Coronary artery (tissue), 2 donors: ENCODE measurements around the gene ESPNL.
A peak's percentile ranks its signal among the peaks of the same experiment; 100 is the strongest.

Experiments used
- DNase-seq: peaks from one replicate; pipeline ENCODE4 v3.0.0-alpha.2; 2017; ENCODE audit warnings: low spot score
- H3K27ac ChIP-seq, 2 donors: fragments of 200-600 bp; sonication (generic); one replicate each; pipeline ENCODE4 v1.5.1; 2016 to 2019
- H3K4me3 ChIP-seq: fragments of 200-600 bp; sonication (generic); 2 replicates; pipeline ENCODE4 v1.5.1; 2016; ENCODE audit warnings: mild to moderate bottlenecking, moderate library complexity
- TF ChIP-seq, protein P1 (sequence below): fragments of 200-600 bp; sonication (generic); IDR thresholded peaks from one replicate; pipeline ENCODE4 v1.5.1; 2019; ENCODE audit warnings: antibody characterized with exemption

ESPNL gene

GRCh38 chr2:238100821-238101771 is 956 bp downstream of the ESPNL start:
- DNase-seq = peak; percentile 68
- no peak overlapping the region for H3K4me3 ChIP-seq
- TF ChIP-seq, protein P1, sequence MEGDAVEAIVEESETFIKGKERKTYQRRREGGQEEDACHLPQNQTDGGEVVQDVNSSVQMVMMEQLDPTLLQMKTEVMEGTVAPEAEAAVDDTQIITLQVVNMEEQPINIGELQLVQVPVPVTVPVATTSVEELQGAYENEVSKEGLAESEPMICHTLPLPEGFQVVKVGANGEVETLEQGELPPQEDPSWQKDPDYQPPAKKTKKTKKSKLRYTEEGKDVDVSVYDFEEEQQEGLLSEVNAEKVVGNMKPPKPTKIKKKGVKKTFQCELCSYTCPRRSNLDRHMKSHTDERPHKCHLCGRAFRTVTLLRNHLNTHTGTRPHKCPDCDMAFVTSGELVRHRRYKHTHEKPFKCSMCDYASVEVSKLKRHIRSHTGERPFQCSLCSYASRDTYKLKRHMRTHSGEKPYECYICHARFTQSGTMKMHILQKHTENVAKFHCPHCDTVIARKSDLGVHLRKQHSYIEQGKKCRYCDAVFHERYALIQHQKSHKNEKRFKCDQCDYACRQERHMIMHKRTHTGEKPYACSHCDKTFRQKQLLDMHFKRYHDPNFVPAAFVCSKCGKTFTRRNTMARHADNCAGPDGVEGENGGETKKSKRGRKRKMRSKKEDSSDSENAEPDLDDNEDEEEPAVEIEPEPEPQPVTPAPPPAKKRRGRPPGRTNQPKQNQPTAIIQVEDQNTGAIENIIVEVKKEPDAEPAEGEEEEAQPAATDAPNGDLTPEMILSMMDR = no peak
- H3K27ac ChIP-seq = no peak overlapping the region

GRCh38 chr2:238101891-238102841 is 2.0 kb downstream of the ESPNL start:
- Histone ChIP-seq H3K27ac (no peak overlapping the region), H3K4me3 (no peak overlapping the region)
- DNase-seq = no peak
- TF ChIP-seq, protein P1 = no peak

DNA sequence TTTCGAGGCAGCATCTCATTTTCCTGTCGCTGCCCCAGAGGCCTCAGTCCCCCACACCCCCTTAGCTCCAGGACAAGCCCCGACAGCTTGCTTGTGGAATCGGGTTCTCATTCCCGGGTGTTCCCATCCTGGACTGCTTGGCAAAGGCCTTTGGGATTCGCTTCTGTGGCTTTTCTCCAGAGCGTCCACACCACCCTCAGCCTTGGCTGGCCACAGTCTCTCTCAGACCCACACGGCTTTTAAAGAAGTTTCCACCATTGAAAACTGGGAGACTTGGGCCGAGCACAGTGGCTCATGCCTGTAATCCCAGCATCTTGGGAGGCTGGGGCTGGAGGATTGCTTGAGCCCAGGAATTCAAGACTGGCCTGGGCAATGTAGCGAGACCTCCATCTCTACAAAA is 2.7 kb downstream of the ESPNL start:
- DNase-seq = no peak

DNA sequence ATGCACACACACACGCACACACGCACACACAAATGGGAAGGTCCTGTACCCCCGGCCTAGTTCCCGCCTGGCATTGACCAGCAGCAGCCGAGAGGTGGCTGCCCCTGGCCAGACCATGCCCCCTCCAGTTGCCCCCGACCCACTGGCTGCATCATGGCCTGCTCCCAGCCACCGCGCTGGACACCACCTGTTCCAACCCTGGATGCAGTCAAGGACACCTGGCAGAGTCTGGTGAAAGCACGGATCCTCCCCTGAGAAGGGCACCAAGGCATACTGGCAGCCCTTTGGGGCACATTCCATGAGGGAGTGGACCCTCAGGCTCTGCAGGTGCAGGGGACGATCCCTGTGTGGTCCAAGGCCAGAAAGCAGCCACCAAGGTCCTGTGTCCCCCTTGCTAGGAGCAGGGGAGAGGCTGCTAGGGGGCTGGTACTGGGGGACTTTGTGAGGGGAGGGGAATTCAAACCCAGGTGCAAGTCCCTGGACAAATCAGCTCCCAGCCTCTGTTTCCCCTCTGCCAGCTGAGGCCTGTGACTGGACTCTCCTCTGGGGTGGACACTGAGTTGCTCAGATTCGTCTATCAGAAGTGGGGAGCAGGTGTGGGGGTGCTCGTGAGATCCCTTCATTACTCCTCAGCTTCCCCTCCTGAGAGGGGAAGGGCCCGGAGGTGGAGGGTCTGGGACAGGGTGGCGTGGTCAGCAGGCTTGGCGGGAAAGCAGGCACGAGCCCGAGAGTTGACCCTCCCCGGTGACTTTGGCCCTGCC is 3.5 kb downstream of the ESPNL start:
- H3K27ac ChIP-seq = no peak overlapping the region
- peak; percentile 61 for DNase-seq
- TF ChIP-seq, protein P1 = no peak
- no peak overlapping the region for H3K4me3 ChIP-seq

More for the DNA sequence above, 2.7 kb downstream of the ESPNL start:
- no peak overlapping the region for H3K27ac ChIP-seq
- no peak overlapping the region for H3K4me3 ChIP-seq
- TF ChIP-seq, protein P1 = no peak

GRCh38 chr2:238104226-238104690 is 4.1 kb downstream of the ESPNL start:
- peak; percentile 66 for DNase-seq
- Histone ChIP-seq H3K27ac (no peak overlapping the region), H3K4me3 (no peak overlapping the region)
- TF ChIP-seq, protein P1 = no peak

DNA sequence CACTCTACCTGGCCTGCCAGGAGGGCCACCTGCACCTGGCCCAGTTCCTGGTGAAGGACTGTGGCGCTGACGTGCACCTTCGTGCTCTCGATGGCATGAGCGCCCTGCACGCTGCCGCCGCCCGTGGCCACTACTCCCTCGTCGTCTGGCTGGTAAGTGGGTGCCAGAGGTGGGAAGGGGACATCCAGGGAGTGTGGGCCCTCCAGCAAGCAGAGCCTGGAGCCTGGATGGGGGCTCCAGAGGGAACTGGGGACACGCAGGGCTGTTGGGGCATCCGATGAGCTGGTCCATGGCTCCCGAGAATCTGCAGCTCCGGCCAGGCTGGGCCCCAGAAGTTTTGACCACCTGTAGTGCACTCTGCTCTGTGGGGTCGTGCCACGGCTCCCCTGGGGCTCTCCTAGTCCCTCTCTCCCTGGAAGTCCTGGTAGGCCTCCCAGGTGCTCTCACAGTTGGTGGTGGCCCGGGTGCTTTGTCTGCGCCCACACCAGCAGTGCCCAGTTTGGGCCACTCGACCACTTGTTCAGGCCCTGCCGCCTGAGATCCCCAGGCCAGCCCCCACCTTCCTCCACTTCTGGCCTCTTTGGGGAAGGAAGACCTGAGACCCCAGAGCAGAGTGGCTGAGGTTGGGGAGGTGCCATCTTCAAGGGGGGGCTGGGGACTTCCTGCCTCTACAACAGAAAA is 4.7 kb downstream of the ESPNL start:
- no peak for DNase-seq
- H3K4me3 ChIP-seq = no peak overlapping the region
- no peak overlapping the region for H3K27ac ChIP-seq
- TF ChIP-seq, protein P1 = no peak
